Dendritic cell treated with granulocyte-macrophage colony-stimulating factor and Interleukin-4, amounts not matched to agents 40 ng/mL and 50 ng/mL, for 4 days (primary cell): ENCODE results near the gene SNX6.
"Not testable (repeated sequence)": the region's sequence is repeated elsewhere in the genome, so short reads cannot be mapped to it uniquely, and the experiment has no call there.

Experiments
- H3K27ac Mint-ChIP-seq: one replicate; pipeline ENCODE4 v1.8.0; 2022; ENCODE audit warnings: mild to moderate bottlenecking, mixed read lengths
- H3K27me3 Mint-ChIP-seq: one replicate; pipeline ENCODE4 v1.8.0; 2022; ENCODE audit warnings: mild to moderate bottlenecking, mixed read lengths
- H3K36me3 Mint-ChIP-seq: one replicate; pipeline ENCODE4 v1.8.0; 2022; ENCODE audit warnings: low read depth, mixed read lengths
- H3K4me1 Mint-ChIP-seq: one replicate; pipeline ENCODE4 v1.8.0; 2022; ENCODE audit warnings: low read depth, mixed read lengths
- H3K4me3 Mint-ChIP-seq: one replicate; pipeline ENCODE4 v1.8.0; 2022; ENCODE audit warnings: mild to moderate bottlenecking, moderate library complexity, mixed read lengths
- H3K9me3 Mint-ChIP-seq: one replicate; pipeline ENCODE4 v1.8.0; 2022; ENCODE audit warnings: mixed read lengths
- intact Hi-C: fragments of 100-400 bp; cut with micrococcal nuclease; formaldehyde crosslinking; loops from one replicate; pipeline ENCODE4 v1.15.0; 2022

Gene SNX6

DNA sequence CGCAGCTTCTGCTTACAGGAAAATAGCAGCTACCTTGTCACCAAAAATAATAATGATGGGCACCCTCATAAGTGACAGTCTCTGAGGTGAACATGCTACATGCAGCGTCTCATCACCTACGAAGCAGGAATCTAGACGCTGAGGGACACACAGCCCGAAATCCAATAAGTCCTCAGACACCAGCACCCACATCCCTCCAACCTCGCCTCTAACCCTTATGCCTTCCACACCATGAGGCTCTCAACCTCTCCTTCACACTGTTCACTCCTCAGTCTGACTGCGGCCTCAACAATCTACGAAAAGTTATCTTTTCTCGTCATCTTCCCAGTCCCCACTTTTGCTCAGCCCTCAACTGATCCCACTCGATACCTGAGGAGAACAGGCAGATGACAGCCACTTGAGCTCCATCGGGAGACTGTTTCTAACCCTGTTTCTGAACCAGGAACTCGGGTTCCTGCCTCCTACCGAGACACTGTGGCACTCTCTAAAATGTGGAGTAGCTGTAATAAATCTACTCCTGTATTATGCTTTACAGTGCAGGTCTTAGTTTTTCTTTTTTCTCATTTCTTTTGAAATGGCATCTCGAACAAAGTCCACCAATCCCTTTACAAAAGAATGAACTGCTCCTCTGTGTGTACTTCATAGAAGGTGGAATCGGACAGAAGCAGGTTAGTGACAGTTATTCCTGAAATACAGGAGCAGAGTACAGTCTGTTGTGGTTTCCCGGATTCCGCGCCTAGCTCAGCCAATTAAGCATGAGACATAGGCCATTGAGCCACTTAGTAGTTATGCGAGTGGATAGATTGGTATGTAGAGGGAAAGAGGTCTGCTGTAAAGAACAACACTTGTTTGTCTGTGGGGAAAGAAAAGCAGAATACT lies 89.5 kb downstream of the SNX6 start:
- Mint-ChIP-seq H3K27ac (peak overlapping the region; percentile 99), H3K4me3 (peak overlapping the region; percentile 97), H3K36me3 (peaks cover 25% of the 10 kb centered on the region)
- H3K27me3 Mint-ChIP-seq, H3K4me1 Mint-ChIP-seq, H3K9me3 Mint-ChIP-seq, intact Hi-C loops: not testable (repeated sequence)

DNA sequence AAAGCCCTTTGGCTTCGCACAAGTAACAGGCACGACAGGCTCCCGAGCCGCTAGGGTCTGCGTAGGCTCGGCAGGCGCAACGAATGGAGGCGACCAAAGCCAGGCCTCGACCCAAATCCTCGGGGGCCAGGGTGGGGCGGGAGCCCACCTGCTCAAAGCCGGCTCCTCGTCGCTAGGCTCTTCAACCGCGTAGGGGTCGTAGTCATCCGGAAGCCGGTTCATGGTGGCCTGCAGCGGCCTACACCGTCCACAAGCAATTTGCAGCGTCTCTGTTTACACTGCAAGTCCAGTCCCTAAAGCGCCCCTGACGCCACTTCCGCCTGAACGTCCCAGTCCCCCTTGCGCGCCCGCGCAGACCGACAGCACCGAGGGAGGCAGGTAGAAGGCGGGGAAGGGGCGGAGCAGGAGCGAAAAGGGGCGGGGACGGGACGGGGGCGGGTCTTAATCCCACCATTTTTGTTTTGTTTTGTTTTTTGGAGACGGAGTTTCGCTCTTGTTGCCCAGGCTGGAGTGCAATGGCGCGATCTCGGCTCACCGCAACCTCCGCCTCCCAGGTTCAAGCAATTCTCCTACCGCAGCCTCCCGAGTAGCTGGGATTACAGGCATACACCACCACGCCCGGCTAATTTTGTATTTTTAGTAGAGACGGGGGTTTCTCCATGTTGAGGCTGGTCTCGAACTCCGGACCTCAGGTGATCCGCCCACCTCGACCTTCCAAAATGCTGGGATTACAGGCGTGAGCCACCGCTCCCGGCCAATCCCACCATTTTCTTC lies 90.4 kb downstream of the SNX6 start, which contains the start of gene EAPP:
TSS of gene EAPP (minus strand) at position 295 of the 774 bp plus-strand sequence. CDS start at position 222, 73 bp downstream.
- Mint-ChIP-seq H3K27me3 (no peaks in the 10 kb centered on the region), H3K4me3 (peak within 1 kb of the TSS; percentile 97), H3K36me3 (peaks cover 33% of the 10 kb centered on the region), H3K9me3 (no peaks in the 10 kb centered on the region), H3K4me1 (peaks cover 9% of the 10 kb centered on the region), H3K27ac (peak within 1 kb of the TSS; percentile 99)
- intact Hi-C loops = loop anchor here (5.0 kb wide), 2 partner anchors 77 to 207 kb away; partner anchors contain the start of gene SPTSSA

DNA sequence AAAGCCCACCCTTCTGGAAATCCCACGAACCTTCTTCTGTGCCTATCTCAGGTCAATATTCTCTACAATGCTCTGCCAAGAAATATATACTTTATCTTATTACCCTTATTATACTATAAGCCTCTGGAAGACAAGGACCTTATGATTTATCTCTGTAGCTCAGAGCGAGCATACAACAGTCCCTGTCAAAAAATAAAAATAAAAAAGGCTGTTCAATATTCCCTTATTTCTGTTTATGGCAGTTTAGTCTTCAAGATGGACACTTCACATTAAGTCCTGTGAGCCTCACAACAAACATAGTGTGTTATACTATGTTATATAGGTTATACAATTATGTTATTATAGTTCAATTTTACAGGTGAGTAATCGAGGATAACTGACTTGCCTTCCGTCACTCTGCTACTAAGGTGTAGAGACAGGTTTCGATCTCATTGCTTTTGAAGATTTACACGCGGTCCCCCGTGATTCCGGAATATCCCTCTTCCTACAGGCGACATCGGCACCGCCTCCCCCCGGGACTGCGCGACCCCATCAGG lies 91.0 kb downstream of the SNX6 start:
- Mint-ChIP-seq H3K4me3 (peak overlapping the region; percentile 97), H3K27me3 (no peaks in the 10 kb centered on the region), H3K27ac (peak overlapping the region; percentile 99), H3K36me3 (peaks cover 40% of the 10 kb centered on the region), H3K4me1 (peaks cover 9% of the 10 kb centered on the region), H3K9me3 (no peaks in the 10 kb centered on the region)
- intact Hi-C loops = loop anchor here (5.0 kb wide), 2 partner anchors 77 to 207 kb away; partner anchors contain the start of gene SPTSSA

DNA sequence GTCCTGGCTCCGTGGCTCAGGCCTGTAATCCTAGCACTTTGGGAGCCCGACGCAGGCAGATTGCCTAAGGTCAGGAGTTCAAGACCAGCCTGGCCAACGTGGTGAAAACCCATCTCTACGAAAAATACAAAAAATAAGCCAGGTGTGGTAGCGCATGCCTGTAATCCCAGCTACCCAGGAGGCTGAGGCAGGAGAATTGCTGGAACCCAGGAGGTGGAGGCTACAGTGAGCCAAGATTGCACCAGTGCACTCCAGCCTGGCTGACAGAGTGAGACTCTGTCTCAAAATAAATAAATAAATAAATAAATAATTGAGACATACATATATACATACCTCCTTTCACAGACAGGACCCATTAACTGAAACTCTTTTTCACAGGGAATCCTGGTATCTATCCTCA lies 91.9 kb downstream of the SNX6 start:
- not testable (repeated sequence) for H3K27ac Mint-ChIP-seq, H3K9me3 Mint-ChIP-seq, H3K4me1 Mint-ChIP-seq, H3K27me3 Mint-ChIP-seq
- peaks cover 48% of the 10 kb centered on the region for H3K36me3 Mint-ChIP-seq
- H3K4me3 Mint-ChIP-seq = peak overlapping the region; percentile 32
- intact Hi-C loops = loop anchor here (5.0 kb wide), 2 partner anchors 76 to 206 kb away; partner anchors contain the start of gene SPTSSA

DNA sequence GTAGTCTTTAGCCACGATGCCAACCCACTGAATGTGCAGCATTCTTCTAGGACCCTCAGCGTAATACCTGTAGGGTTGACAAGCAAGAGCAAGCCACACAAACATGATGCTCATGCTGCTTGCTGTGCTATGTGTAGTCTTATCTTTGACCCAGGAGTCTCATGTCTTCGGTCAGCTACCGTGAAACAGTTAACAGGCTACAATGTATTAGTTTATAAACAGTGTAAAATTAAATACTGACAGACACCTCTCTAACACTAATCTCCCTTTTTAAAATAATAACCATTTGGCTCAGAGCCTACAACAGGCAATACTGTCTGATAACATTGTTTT lies 92.3 kb downstream of the SNX6 start:
- H3K27me3 Mint-ChIP-seq = no peaks in the 10 kb centered on the region
- peaks cover 53% of the 10 kb centered on the region for H3K36me3 Mint-ChIP-seq
- H3K4me1 Mint-ChIP-seq = peaks cover 9% of the 10 kb centered on the region
- intact Hi-C loops = loop anchor here (5.0 kb wide), 2 partner anchors 75 to 205 kb away; partner anchors contain the start of gene SPTSSA
- H3K9me3 Mint-ChIP-seq = no peaks in the 10 kb centered on the region
- H3K4me3 Mint-ChIP-seq = no peak overlapping the region
- H3K27ac Mint-ChIP-seq = no peak overlapping the region

DNA sequence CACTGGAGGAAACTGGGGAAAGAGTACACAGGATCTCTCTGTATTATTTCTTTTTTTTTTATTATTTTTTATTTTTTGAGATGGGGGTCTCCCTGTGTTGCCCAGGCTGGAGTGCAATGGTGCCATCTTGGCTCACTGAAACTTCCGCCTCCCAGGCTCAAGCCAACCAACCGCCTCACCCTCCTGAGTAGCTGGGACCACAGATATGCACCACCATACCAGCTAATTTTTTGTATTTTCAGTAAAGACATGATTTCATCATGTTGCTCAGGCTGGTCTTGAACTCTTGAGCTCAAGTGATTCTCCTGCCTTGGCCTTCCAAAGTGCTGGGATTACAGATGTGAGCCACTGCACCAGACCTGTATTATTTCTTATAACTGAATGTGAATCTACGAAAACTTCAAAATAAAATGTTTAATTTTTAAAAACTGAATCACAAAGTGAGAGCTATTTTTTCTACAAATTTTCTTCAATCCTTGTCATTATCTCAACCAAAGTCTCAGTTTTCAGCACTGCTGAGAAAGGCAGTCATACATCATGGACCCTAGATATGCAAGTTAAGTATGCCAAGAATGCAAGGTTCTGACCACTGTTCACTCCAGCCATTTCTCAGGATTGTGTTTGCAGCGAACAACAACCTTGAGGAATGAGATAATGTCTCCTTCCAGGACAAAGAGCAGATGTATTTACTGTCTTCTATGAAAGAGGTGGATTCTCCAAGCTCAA lies 92.8 kb downstream of the SNX6 start:
- no peak overlapping the region for H3K4me3 Mint-ChIP-seq
- H3K9me3 Mint-ChIP-seq = no peaks in the 10 kb centered on the region
- H3K36me3 Mint-ChIP-seq = peaks cover 58% of the 10 kb centered on the region
- peaks cover 9% of the 10 kb centered on the region for H3K4me1 Mint-ChIP-seq
- intact Hi-C loops = loop anchor here (5.0 kb wide), 2 partner anchors 75 to 205 kb away; partner anchors contain the start of gene SPTSSA
- H3K27ac Mint-ChIP-seq = no peak overlapping the region
- no peaks in the 10 kb centered on the region for H3K27me3 Mint-ChIP-seq

DNA sequence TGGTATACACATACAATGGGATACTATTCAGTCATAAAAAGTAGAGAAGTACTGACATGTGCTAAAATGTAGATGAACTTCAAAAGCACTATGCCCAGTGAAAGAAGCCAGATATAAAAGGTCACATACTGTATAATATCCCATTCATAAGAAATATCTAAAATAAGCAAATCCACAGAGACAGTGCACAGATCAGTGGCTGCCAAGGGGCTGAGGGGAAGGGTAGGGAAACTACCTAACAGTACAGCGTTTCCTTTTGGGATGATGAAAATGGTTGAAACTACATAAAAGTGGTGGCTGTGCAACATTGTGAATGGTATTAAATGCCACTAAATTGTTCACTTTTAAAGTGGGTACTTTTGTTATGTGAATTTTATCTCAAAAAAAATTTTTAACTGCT lies 102.4 kb downstream of the SNX6 start:
- Mint-ChIP-seq H3K27ac (no peak overlapping the region), H3K9me3 (no peaks in the 10 kb centered on the region), H3K36me3 (peaks cover 100% of the 10 kb centered on the region), H3K4me1 (peaks cover 6% of the 10 kb centered on the region), H3K4me3 (no peak overlapping the region), H3K27me3 (no peaks in the 10 kb centered on the region)
- intact Hi-C loops = no loop called here

DNA sequence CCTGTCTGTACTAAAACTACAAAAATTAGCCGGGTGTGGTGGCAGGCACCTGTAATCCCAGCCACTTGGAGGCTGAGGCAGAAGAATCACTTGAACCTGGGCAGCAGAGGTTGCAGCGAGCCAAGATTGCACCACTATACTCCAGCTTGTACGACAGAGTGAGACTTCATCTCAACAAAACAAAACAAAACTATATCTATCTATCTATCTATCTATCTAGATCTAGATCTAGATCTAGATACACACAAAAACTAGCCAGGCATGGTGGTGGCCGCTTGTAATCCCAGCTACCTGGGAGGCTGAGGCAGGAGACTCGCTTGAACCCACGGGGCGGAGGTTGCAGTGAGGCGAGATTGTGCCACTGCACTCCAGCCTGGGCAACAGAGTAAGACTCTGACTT lies 105.7 kb downstream of the SNX6 start:
- H3K27me3 Mint-ChIP-seq, H3K9me3 Mint-ChIP-seq, intact Hi-C loops, H3K27ac Mint-ChIP-seq, H3K4me3 Mint-ChIP-seq, H3K4me1 Mint-ChIP-seq: not testable (repeated sequence)
- peaks cover 100% of the 10 kb centered on the region for H3K36me3 Mint-ChIP-seq

DNA sequence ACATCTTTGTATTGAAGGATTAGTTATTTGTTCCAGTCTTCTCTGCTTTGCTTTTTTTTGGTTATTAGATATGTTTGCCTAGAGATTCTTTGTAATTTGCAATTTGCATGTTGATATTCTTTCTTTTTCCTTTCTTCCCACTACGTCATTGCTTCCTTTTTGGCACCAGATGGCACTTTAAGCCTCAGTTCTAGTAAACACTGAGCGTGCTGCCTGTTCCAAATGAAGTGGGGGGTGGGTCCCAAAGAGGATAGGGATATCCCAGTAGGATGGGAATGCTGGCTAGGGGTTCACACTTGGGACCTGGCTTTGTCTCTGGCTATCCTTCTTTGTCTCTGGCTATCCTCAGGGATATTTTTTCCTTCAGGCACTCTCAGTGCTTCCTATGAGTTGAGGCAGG lies 107.5 kb downstream of the SNX6 start:
- H3K27me3 Mint-ChIP-seq = no peaks in the 10 kb centered on the region
- peaks cover 6% of the 10 kb centered on the region for H3K4me1 Mint-ChIP-seq
- H3K9me3 Mint-ChIP-seq = no peaks in the 10 kb centered on the region
- no peak overlapping the region for H3K27ac Mint-ChIP-seq
- H3K36me3 Mint-ChIP-seq = peaks cover 100% of the 10 kb centered on the region
- no peak overlapping the region for H3K4me3 Mint-ChIP-seq
- intact Hi-C loops = no loop called here

DNA sequence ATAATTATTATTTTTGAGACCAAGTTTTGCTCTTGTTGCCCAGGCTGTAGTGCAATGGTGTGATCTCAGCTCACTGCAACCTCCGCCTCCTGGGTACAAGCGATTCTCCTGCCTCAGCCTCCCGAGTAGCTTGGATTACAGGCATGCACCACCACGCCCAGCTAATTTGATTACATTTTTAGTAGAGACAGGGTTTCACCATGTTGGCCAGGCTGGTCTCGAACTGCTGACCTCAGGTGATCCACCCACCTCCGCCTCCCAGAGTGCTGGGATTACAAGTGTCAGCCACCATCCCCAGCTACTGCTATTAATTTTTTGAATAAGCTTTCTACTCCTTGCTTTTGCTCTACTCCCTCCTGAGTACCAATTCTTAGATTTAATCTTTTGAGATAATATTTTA lies 108.9 kb downstream of the SNX6 start:
- H3K27ac Mint-ChIP-seq, H3K4me3 Mint-ChIP-seq, intact Hi-C loops, H3K9me3 Mint-ChIP-seq, H3K4me1 Mint-ChIP-seq, H3K27me3 Mint-ChIP-seq: not testable (repeated sequence)
- peaks cover 100% of the 10 kb centered on the region for H3K36me3 Mint-ChIP-seq

DNA sequence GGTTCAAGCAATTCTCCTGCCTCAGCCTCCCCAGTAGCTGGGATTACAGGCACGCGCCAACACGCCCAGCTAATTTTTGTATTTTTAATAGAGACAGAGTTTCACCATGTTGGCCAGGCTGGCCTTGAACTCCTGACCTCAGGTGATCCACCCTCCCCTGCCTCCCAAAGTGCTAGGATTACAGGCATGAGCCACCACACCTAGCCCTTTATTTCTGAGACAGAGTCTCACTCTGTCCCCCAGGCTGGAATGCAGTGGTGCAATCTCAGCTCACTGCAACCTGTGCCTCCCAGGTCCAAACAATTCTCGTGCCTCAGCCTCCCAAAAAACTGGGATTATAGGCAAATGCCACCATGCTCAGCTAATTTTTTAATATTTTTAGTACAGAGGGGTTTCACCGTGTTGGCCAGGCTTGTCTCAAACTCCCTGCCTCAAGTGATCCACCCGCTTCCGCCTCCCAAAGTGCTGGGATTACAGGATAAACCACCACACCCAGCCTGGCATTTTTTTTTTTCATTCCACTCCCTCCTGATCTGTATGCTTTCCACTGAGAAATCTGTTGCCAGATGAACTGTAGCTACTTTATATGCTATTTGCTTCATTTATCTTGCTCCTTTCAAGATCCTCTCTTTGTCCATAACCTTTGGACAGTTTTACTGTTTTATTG lies 109.5 kb downstream of the SNX6 start:
- H3K9me3 Mint-ChIP-seq, H3K4me3 Mint-ChIP-seq, intact Hi-C loops, H3K27ac Mint-ChIP-seq, H3K27me3 Mint-ChIP-seq, H3K4me1 Mint-ChIP-seq: not testable (repeated sequence)
- H3K36me3 Mint-ChIP-seq = peaks cover 100% of the 10 kb centered on the region
